Sigmoid colon (tissue), 4 donors: ENCODE results near the gene WRAP73.

Experiments used
- POLR2AphosphoS5 ChIP-seq, 4 donors: sonication (generic); formaldehyde crosslinking; IDR thresholded peaks; one replicate each; pipeline ENCODE4 v1.6.1; 2017; ENCODE audit warnings: antibody characterized with exemption in 4 of 4
- TF ChIP-seq, protein P1 (sequence below), 4 experiments: fragments of 450-650 bp in 3 of 4; fragments of 200-600 bp in 1 of 4; IDR thresholded peaks; one replicate each; pipeline ENCODE4 v1.5.1; 2016 to 2019; ENCODE audit warnings: antibody characterized with exemption in 4 of 4, mild to moderate bottlenecking in 3 of 4, moderate library complexity in 2 of 4

- TF ChIP-seq, protein P1, sequence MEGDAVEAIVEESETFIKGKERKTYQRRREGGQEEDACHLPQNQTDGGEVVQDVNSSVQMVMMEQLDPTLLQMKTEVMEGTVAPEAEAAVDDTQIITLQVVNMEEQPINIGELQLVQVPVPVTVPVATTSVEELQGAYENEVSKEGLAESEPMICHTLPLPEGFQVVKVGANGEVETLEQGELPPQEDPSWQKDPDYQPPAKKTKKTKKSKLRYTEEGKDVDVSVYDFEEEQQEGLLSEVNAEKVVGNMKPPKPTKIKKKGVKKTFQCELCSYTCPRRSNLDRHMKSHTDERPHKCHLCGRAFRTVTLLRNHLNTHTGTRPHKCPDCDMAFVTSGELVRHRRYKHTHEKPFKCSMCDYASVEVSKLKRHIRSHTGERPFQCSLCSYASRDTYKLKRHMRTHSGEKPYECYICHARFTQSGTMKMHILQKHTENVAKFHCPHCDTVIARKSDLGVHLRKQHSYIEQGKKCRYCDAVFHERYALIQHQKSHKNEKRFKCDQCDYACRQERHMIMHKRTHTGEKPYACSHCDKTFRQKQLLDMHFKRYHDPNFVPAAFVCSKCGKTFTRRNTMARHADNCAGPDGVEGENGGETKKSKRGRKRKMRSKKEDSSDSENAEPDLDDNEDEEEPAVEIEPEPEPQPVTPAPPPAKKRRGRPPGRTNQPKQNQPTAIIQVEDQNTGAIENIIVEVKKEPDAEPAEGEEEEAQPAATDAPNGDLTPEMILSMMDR (IDR thresholded peaks at IDR 0.05) = no peak
- no peak for TF ChIP-seq POLR2AphosphoS5 (IDR thresholded peaks at IDR 0.05)
Observed at GRCh38 chr1:3609016-3609768, 40.7 kb downstream of the WRAP73 start.
